A204.1 (cell line): Measurements from ENCODE around the gene NR3C1.

ENCODE experiments used
- FAIRE-seq: peaks from 2 replicates; lab custom pipeline; 2012; peaks lifted over from hg19 to GRCh38; lab: Jason Lieb, UNC

The NR3C1 gene

DNA sequence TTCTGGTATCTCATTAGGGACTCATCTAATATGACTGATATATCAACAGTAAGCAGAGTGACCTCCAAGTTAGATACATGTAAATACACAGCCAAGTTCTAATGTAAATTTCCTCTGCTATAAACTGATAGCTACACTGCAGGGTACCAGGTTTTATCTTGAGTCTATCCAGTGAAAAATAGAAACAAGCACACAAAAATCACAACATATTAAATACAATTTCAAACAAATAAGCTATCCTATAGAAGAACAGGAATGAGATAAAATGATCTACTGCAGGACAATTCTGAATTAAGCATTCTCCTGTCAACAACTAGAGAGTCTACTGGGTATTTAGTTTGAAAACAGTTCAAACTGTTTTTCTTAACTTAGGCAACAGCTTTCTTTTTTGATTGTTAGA, 42.7 kb downstream of the NR3C1 start:
- no peak for FAIRE-seq

DNA sequence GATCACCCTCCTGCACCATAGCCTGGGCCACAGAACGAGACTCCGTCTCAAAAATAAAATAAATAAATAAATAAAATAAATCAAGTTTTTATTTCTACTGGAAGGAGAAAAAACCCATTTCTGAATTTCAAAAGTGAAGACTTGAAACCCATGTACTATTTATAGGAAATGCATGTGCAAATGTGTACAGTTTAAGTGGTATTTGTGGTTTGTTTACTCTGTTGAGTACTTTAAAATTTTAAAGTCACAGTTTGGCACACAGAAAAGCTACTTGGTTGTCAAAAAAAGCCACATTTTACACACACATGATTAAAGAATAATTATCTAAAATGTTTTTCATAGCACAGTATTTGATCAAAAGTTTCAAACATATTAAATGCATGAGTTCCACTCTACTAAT, 43.6 kb downstream of the NR3C1 start:
- no peak for FAIRE-seq

DNA sequence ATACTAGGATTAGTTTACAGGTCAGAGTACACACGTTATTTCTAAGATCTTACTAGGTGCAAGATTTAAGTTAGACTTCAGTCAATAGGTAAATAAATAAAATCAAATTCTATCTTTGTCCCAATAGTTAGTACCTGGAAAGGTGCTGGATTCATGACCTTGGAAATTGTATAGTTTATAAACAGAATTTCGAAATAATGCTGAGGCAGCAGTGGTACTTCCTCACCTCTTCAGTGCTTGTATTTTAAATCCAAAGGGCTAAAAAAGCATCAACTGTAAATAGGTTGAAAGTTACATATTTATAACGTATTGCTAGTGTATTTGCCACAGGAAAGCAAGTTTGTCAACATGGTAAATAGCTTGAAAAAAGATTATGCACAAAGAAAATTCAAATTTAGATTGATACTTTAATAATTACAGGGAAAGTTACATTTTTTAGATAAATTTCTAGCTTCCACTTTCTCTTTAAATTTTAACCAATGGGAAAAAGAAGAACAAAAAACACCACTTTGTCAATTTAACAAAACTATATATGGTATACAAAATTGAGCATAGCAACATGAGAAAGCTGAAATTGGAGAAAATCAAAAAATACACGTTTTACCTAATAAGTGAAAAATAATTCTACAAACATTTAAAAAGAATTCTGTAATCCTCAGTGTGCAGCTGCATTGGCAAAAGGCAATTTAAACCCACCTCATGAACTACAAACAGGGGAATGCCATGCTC, 46.5 kb downstream of the NR3C1 start:
- no peak for FAIRE-seq

DNA sequence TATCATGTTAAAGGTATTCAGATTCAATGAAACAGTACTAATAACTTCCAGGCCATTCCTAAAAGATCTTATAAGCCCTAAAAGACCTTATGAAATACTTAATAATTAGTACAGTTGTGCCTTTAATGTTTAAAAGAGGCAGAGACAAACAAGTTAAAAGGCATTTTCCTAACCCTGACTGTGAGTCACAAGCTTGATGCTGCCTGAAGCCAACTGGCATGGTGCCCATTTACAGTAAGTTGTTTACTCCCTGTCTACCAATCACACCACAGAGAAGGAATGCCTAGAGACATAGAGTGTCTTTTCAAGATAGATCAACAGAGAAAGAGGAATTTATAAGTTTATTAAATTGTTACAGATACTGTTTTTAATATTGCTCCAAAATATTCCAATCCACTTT, 47.8 kb downstream of the NR3C1 start:
- FAIRE-seq: no peak

DNA sequence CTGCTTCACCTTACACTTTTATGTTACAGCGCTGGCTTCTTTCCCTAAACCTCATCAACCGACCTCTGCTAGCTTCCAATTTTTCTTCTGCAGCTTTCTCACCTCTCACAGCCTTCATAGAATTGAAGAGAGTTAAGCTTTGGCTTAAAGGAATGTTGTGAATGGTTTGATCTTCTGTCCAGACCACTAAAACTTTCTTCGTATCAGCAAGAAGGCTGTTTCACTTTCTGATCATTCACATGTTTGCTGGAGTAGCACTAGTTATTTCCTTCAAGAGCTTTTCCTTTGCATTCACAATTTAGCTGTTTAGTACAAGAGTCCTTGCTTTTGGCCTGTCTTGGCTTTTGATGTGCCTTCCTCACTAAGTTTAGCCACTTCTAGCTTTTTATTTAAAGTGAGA, 49.5 kb downstream of the NR3C1 start:
- FAIRE-seq: no peak

DNA sequence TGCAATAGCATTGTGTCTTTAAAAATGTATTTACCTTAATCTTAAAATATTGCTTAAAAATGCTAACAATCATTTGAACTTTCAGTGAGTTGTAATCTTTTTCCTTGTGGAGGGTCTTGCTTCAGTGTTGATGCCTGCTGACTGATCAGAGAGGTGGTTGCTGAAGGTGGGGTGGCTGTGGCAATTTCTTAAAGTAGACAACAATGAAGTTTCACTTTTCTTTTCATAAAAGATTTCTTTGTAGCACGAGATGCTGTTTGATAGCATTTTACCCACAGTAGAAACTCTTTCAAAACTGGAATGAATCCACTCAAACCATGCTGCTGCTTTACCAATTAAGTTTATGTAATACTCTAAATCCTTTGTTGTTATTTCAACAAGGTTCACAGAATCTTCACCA, 50.8 kb downstream of the NR3C1 start:
- FAIRE-seq: no peak

DNA sequence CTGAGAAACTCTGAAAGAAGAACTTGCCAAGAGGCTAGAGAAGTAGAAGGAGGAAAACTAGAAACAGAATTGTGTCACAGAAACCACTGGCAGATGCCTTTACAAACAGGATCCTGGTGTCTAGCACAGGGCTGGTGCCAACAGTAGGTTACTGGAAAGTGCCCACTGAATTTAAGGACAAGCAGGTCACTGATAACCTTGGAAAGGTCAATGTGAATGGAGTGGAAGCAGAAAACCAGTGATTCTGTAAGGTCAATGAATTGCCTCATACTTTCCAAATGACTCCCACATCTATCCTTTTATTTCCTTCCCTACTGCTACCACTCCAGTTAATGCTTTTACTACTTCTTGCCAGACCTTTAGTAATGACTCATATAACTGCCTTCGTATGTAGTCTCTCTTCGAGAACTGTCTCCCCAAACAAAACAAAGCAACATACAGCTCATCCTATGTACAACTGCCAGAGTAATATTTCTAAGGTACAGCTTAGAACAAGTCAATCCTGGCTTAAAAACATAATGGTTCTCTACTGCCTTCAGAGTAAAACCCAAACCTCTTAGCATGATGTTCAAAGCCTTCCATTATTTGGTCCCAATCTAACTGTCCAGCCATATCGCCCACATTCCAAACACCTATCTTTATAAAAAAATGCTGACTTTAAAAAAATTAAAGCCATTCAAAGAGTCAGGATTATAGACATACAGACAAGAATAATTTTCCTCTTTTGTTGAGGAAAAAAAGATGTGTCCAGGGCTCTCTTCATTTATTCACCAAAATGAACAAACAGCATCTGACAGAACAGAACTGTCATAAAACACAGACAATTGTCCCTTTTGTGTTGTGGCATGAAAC, 52.5 kb downstream of the NR3C1 start:
- no peak for FAIRE-seq

DNA sequence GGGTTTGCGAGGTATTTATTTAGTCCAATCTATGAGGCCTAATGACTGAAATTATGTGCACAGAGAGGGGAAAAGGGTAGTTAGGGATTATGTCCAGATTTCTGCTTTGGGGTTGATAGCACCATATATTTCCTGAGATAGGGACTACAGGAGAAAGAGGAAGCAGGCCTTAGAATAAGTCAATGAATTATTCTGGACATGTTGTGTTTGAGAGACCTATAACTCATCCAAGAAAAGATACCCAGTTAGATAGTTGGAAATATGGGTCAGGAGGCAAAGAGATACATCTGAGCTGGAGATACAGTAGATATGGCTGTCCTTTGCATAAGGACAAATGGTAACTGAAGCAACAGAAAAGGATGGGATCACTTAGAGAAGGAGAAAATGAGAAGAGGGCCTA, 53.1 kb downstream of the NR3C1 start:
- FAIRE-seq: no peak

DNA sequence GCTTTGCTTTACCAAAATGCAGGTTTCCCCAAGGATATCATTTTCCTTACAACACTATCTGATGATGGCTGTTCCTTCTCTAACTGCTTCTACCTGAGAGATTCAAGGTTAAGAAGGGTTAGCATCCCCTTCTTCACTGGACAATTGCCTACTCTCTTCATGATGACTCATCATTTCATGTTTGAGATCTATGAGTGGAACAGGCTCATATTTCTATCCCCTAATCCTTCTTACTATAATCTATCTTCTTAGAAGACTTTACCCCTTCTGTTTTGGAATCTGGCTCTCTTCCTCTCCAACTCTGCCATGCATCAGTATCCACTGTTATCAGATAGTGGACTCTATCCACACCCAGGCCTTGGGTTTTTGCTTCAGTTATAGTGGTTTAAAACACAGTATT, 54.3 kb downstream of the NR3C1 start:
- no peak for FAIRE-seq

DNA sequence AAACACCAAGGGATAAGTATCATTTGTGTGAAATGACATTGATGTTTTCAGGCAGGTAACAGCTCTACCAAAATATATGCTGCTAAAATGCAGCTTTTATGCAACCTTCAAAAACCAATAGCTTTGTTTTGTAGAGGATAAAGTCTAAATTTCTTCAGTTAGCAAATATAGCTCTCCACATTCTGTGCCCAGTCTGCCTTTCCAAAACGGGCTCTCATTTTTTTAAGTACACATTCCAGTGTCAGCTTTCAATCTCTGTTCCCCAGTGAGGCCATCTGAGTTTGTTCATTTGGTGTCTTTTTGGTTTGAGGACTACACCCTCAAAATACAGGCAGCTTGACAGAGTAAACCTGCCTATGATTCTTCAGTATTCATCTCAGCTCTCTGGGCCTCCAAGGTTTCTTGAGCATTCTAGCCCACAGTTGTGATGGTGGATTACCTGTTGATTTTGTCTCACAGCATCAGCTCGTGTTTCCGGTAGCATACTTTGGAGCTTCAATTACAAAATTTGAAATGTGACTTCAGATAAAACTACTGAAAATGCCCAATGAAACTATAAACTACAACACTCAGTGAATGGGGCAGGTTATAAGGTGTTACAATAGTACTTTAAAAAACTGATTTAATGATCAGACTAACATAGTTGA, 55.7 kb downstream of the NR3C1 start:
- FAIRE-seq: no peak

DNA sequence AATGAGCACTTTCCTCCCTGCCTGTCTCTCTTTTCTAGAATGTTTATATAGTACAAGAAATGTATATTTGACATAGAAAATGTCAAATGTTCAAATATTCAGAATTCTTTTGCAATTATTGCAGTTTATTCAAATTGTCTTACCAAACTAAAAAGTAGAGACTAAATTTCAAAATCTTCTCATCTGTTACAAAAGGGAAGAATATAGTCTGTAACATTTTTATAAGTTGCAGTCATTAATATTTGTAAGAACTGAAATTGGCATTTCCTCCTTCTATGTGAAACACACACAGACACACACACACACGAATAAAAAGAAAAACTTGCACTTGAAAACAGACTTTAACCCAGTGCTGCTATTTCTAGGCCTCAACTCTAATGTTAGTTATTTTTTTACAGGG, 56.4 kb downstream of the NR3C1 start:
- FAIRE-seq: no peak

DNA sequence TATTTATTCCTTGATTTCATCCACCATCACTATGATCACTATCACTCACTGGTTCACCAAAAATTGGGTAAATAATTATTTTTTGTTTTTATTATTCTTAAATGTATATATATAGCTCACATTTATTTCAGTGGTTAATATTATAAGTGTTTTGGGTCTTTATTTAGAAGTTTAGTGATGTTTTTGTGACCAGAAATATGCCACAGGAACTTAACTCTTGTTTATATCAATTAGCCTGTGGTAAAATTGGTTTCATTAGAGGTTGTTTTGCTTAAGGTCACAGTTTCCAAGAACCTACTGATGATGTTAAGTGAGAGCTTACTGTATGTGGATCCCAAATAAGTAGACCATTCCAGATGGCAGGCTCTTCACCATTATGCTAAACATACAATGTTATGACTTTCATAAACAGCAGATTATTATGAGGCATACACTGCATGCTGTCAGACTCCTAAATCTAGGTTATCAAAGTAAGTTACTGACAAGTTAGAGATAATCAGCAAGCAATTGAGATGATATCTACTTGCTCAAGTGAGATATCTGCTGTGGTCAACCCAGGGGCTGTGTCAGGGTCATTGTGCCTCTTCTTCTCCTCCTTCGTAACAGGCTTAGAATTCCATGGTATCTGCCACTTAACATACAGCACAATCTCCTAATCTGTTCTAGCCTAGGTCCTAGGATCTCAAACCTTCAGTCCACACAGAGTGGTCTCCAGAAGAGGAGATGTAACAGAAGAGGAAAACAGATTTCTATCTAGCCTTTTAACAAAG, 57.6 kb downstream of the NR3C1 start:
- FAIRE-seq: no peak

DNA sequence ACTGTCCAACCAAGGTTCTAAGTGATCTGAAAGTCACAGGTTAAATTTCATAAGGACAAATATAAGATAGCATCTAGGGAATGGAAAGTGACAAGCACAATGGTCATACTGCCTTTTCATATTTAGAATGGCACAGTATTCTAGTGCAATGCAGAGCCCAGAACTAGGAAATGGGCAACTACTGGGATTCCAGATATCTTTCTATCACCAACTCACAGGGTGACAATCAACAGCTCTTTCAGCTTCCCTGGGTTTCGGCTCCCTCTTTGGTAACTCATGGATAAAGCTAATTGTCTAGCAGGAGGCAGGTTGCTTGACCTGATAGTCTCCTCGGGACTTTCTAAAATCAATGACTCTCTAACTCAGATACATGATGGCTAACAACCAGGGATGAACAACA, 60.4 kb downstream of the NR3C1 start:
- FAIRE-seq: no peak

DNA sequence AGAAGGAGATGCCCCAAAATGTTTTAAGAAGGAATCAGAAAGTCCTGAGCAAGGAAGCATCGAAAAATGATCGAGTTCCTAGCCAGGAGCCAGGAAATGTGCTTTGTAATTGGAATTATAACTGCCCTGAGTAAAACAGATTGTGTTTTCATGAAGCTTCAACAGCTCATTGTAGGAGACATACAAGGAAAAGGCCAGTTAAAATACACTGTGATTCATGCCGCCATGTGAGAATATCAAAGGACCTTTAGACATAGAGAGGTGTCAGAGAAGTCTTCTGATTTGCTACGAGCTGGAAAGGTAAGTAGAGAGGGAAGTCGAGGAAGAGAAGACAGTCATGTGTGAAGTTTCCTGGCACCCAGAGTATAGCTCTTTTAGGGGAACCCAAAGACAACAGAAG, 60.9 kb downstream of the NR3C1 start:
- no peak for FAIRE-seq

DNA sequence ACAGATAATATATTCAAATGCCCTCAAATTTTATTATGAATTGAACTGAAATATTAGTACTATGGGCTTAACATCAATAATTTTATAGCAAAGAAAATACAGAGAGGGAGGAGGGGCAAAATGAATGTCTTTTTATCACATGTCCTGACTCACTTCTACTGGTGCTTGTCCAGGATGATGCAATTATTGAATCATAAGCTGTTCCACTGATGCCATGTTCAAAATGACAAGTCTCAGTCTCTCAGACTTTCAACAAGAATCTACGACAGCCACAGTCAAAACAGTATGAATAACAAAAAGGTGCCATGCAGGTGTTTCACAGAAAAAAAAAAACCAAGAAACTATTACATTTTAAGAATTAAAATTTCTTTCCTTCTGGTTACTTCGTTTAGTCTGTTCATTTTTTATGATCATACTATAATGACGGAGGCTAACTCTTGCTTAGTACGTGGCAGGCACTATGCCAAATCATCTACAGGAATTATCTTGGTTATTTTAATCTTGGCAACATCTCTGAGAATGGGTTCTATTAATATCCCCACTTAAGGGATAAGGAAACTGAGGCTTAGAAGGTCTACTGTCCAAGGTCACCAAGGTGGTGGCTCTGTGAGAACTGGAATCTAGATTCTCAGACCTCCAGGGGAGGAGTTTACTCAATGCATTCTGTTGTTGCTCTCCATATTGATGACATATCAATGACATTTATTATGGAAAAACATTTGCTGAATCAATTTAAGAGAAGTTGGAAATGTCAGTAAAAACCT, 61.5 kb downstream of the NR3C1 start:
- FAIRE-seq: no peak

DNA sequence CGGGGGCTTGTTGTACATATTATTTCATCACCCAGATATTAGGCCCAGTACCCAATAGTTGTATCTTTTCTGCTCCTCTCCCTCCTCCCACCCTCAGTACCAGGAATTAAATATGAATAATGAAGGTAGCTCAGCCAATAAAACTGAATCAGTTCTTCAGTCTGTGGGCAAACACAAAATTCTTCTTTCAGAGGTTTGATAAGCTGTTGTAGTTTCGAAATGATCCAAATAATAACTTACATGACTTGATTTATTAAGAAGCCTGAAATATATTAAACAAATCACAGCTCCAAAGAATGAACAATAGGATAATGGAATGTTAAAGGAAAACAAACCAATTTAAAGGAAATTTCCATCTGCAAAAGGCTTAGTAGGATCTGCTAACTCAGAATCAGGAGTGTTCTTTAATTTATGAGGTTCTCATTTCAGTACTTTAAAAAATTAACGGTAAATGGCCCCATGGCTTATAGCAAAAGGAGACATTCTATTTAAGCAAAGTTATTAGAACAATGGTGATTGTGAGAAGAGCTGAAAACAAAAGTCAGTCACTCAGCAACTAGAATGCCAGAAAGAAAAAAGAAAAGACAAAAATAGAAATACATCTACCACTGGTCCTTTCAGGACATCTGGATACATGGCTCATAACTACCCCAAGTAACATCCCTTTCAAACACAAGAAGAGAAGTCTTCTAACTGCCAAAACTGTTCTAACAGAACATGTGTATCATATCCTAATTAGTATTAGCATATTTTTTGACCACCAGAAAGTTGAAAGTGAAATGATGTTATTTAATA, 62.4 kb downstream of the NR3C1 start:
- no peak for FAIRE-seq

DNA sequence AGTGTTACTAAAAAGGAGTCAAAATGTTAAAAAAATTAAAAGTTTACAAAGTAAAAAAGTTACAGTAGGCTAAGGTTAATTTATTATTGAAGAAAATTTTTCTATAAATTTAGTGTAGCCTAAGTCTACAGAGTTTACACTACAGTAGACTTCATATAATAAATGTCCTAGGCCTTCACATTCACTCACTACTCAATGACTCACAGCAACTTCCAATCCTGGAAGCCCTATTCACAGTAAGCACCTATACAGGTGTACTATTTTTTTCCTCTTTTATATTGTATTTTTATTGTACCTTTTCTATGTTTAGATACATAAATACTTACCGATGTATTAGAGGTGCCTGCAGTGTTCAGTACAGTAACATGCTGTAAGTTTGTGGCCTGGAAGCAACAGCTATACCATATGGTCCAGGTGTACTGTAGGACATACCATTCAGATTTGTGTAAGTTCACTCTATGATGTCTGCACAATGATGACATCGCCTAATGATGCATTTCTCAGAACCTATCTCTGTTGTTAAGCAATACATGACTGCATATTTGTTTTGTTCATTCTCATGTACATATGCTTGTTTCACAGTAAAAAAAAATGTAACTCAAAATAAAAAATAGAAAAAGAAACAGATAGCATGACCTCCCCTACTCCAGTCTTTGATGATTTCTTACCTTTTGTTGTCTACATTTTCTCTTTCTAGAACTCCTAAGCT, 64.7 kb downstream of the NR3C1 start:
- no peak for FAIRE-seq

DNA sequence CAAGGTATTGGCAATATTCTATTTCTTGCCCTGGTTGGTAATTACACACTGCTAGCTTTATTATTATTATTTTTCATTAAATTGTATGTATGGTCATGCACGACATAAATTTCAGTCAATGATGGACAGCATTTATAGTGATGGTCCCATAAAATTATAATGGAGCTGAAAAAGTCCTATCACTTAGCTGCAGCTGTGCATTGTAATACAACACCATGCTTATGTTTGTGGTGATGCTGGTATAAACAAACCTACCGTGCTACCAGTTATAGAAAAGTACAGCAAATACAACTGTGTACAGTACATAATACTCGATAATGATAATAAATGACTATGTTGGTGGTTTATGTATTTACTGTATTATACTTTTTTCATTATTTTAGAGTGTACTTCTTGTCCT, 65.5 kb downstream of the NR3C1 start:
- FAIRE-seq: no peak

DNA sequence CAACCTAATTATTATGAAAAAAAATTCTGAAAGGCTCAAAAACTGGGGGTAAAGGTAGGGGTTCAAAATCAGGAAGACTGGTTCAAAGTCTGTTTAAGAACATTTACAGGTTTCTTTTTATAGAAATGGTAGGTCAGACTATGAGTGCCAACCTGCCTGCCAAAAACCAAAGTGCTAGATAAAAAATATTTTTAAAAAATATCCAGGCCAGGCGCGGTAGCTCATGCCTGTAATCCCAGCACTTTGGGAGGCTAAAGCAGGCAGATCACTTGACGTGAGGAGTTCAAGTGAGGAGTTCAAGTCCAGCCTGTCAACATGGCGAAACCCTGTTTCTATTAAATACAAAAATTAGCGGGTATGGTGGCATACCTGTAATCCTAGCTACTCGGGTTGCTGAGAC, 67.0 kb downstream of the NR3C1 start:
- no peak for FAIRE-seq

DNA sequence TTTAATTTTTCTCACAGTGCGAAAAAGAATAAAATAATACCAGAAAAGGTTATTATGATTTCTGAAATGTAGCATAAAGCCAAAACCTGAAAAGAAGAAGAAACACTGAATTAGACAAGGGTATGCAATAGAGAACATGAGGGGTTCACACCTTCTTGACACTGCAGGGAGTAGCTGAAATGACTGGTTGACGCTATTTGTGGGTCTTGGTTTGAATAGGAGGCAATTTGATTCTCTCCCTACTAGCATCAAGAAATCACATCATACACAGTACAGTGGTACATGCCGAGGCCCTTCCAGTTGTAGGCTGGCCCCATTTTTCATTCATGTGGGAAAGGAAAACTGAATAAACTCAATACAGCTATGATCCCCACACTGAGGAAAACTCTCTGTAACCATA, 68.6 kb downstream of the NR3C1 start:
- no peak for FAIRE-seq
